GM21526 (cell line): ENCODE data around the gene GNPDA1.
"Not testable (repeated sequence)": the region's sequence is repeated elsewhere in the genome, so short reads cannot be mapped to it uniquely, and the experiment has no call there.

ENCODE experiments used
- ATAC-seq: cut with Tn5 transposase; IDR thresholded peaks from one replicate; pipeline ENCODE4 v1.9.1; 2021; ENCODE audit warnings: moderate library complexity; ENCODE audit not compliant: unreplicated experiment, low FRiP score

Gene GNPDA1

DNA sequence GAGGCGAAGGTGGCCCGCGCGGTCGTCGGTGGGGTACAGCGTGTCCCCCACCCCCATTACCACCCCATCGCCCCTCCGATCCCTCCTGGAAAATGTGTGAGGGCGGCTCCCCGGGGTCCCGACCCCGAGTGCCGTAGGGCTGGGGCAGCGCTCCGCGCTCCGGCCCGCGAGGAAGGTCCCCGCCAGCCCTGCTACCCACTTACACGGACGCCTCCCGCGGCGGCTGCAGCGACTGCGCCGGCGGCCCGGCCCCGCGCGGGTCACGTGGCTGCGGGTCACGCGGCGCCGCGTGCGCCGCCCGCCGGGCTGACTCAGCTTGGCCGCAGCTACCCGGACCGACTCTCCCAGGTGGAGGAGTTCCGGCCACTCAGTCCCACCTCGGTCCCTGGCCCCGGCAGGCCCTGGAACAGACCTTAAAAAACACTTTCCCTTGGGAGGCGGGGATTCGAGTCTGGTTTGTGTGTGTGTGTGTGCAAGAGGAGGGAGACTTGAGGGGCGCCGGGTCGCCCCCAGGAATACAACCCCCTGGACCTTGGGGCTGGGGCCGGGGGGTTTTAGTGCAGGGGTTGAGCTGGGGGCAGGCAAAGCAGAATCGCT, at the start of gene GNPDA1:
Gene GNPDA1 (minus strand): TSS at position 236 of the 597 bp plus-strand sequence. CDS start 992 bp downstream, outside the sequence.
- ATAC-seq = peak; percentile 74

DNA sequence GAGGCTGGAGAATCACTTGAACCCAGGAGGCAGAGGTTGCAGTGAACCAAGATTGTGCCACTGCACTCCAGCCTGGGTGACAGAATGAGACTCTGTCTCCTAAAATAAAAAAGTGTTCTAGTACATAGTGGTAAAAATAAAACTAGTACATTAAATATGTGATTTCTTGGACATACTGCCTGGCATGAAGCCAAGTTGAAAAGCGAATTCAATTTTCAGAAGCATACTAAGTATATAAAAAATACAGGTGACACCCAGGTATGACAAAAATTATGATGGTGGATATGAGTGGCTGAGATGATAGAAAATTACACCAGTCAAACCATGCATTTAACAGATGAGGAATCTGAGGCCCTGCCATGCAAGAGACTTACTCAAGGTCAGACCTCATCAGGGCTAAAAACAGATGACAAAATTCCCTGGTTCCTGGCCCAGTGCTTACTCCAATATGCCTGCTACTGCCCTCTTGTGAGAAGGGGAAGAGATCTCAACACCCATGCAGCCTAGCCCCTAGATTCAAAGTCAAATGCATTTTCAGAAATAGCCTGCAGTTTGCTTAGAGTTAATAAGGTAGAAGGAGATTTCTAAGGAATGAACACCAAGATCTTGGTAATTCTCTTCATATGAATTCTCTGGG, 46.6 kb upstream of the GNPDA1 start:
- ATAC-seq = no peak

DNA sequence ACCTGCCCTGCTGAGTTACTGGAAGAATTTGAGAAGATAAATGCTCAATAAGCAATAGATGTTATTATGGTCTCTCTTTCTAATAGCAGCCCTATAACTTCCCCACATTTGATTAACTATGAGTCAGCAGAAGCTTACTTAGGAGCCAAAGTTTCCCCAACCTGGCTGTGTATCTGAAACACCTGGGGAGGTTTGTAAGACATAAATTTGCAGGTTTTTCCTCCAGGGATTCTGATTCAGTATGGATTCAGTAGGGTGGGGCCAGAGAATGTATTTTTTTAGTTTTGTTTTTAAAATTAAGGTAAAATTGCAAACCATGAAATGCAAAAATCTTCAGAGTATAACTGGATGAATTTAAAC, 44.9 kb upstream of the GNPDA1 start:
- ATAC-seq = no peak

DNA sequence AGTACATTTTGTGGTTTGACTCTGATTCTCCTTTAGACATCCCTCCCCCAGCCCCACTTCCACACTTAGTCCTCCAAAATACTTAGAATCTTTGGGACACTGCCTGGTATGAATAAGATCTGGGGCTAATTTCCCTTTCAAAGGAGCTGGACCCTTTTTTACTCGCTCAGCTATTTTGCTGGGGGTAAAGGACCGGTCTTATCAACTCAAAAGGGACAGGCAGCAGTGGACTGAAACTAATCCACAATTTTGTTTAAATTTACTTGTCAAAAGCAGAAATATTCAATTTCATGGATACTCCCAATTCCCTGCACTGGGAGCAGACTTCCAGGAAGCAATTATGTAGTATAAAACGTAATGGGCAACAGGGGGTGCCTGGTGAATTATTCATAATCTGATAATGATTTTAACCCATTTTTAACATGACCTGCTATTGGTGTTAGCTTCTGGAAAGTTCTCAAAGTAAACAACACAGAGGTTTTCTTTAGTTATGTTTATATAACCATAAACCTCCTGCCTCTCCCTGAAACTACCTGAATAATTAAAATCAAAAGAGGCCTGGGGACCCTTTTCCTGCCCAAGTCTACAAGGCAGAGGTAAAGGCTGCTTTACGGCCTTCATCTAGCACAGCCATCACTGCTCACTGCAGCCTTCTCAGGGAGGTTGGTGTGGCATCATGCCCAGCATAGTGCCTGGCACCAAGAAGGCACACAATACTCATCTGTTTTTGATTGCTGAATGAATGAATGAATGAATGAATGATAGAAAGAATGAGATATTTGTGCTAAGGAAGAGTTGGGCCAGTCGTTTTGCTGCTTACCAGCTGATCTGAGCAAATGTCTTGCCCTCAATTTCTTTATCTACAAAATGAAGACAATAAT, 44.2 kb upstream of the GNPDA1 start:
- no peak for ATAC-seq

- no peak for ATAC-seq
Observed at GRCh38 chr5:142055301-142055700, 42.5 kb upstream of the GNPDA1 start.

DNA sequence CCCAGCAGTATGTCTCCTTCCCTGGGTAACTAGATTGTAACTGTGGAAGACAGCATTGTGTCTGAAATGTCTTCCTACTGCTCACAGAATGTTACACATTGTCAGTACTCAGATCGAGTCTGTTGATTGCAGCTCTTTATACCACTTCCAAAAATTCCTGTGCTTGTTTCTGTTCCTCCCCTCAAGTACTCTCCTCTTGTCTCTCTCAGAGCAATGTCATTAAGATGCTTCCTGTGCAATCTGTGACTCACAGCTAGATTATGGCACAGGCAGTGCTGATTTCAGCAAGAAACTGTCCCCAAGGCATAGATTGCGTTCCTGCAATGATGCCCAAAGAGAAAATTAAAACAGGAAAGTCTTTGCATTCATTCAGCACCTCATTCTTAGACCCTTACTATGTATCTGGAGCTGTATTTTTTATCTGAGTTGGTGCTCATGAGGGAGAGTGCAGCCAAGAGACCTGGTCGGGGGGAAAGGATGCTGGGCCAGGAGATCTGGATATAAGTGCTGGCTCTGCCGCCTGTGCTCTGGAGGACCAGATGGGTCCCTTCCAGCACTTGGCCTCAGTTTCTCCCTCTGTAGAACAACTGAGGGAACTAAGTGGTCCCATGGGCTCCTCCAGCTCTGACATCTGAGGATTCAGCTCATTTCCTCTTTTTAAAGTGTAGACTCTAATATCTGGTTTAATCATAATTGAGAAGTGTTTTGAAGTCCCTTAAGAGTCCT, 40.8 kb upstream of the GNPDA1 start:
- ATAC-seq = no peak

DNA sequence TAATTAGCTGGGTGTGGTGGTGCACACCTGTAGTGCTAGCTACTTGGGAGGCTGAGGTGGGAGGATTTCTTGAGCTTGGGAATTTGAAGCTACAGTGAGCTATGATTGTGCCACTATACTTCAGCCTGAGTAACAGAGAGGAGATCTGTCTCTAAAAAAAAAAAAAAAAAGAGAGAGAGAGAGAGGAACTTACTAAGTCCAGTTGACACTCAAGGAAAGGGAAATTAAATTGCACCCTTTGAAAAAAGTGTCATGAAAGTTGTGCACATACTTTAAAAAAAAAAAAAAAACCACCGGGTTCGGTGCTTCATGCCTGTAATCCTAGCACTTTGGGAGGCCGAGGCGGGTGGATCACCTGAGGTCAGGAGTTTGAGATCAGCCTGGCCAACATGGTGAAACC, 39.2 kb upstream of the GNPDA1 start:
- ATAC-seq = not testable (repeated sequence)

DNA sequence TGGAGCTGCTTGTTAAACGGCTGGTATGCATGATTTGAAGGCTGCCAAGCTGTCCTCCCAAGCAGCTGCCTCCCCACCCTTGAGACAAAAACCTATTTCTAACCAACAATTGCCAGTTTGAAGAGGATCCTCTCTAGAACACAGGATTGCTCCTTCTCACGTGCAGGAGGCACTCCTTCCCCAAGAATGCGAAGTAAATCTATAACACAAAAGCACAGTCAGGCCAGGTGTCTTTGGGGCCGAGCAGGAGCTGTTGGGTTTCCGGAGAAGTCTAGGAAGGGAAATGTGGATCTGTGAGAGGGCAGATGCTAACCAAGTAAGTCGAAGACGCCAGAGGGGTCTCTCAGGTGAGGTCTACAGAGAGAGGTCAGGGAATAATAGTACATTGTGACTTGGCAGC, 35.4 kb upstream of the GNPDA1 start:
- ATAC-seq = no peak

DNA sequence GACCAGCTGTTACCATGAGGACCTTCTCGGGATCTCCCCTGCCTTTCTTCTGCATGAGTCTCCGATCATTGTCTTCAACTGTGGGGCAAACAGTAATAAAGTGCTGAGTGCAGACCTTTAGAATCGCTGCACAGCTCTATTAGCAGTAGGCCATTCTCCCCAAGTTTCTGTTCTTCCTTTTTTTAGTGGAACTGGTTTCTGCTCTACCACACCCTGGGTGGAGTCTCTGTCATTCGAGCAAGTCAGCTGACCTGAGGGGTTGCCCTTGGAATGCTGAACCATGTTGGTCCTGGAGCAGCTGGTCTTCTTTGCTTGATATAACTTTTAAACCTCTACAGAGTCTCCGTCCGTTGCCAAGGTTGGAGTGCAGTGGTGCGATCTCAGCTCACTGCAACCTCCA, 33.4 kb upstream of the GNPDA1 start:
- ATAC-seq = no peak

DNA sequence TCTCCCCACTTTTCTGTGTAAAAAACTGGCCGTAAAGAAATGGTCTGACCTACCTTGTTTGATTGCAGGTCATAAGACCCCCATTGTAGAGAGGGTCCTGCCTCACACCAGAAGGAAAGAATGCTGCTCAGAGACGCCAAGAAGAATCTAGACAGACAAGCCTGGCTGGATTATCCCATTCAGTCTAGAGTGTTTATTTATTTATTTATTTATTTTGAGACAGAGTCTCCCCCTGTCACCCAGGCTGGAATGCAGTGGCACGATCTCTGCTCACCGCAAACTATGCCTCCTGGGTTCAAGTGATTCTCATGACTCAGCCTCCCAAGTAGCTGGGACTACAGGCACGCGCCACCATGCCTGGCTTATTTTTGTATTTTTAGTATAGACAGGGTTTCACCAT, 28.1 kb upstream of the GNPDA1 start:
- not testable (repeated sequence) for ATAC-seq

DNA sequence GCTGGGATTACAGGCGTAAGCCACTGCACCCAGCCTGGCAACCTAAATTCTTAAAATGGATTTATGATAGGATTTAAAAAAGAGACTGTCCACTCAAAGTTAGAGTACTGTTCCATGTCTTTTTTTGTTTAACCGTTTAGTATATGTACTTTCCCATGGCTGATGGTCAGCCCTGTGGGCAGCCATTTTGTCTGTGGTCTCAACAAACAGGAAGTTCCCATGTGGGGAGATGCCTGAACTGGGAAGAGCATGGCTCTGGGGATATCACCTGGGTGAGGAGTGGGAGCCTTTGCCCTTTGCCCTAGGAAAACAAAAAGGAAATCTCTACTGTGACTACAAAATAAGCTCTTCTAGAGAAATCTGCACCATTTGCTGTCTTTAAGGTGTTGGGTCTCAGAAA, 27.5 kb upstream of the GNPDA1 start:
- no peak for ATAC-seq

DNA sequence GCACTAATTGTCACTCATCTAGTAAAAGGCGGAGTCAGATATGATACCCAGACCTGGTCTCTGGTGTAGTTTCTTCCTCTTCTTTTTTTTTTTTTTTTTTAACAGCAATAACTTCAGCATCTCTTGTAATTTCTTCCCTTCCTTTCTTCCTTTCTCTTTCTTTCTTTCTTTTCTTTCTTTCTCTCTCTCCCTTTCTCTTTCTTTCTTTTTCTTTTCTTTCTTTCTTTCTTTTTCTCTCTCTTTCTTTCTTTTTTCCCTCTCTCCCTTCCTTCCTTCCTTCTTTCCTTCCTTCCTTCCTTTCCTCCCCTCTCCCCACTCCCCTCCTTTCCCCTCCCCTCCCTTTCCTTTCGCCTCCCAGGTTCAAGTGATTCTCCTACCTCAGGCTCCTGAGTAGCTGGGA, 25.9 kb upstream of the GNPDA1 start:
- ATAC-seq = no peak

- not testable (repeated sequence) for ATAC-seq
Observed at GRCh38 chr5:142037599-142037998, 24.8 kb upstream of the GNPDA1 start.

GRCh38 chr5:142036918-142037317, 24.1 kb upstream of the GNPDA1 start:
- ATAC-seq = no peak

DNA sequence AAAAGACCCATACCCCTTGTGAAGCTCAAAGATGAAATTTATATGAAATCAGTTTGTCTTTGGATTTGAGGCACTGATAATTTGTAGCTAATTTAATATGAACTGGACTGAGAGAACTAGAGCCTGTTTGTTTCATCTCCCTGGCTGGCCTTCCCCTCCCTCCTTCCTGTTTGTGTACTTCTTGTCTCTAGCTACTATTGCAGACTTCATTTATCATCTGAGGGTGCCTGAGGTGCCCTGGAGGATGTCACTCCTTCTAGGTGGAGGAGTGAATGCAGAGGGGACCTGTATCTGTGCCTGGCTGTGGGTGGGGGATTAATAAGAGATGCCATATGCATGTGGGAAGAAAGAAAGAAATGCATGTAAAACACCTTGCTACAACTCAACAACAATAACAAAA, 22.2 kb upstream of the GNPDA1 start:
- ATAC-seq = no peak

DNA sequence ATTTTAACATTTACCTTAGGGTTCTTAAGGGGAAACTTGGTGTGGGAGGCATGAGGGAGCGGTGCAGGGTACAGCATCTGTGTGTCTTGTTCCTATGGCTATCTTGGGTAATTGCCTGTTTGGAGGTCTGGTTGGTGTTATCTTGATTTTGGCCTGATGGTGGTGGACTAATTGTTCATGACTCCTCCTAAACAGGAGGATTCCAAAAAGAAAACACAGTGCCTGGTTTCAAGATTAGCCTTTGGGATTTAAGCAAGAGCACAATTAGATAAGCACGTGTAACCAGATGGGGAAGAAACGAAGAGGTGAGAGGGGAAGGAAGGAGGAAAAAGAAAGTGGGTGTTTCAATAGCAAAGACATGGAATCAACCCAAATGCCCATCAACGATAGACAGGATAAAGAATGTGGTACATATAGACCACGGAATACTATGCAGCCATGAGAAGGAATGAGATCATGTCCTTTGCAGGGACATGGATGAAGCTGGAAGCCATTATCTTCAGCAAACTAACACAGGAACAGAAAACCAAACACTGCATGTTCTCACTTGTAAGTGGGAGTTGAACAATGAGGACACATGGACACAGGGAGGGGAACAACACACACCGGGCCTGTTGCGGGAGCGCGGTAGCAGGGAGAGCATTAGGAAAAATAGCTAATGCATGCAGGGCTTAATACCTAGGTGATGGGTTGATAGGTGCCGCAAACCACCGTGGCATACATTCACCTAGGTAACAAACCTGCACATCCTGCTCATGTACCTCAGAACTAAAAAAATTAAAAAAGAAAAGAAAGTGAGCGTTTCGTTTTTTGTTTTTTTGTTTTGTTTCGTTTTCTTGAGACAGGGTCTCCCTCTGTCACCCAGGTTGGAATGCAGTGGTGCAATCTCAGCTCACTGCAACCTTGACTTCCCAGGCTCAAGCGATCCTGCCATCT, 21.1 kb upstream of the GNPDA1 start:
- not testable (repeated sequence) for ATAC-seq

DNA sequence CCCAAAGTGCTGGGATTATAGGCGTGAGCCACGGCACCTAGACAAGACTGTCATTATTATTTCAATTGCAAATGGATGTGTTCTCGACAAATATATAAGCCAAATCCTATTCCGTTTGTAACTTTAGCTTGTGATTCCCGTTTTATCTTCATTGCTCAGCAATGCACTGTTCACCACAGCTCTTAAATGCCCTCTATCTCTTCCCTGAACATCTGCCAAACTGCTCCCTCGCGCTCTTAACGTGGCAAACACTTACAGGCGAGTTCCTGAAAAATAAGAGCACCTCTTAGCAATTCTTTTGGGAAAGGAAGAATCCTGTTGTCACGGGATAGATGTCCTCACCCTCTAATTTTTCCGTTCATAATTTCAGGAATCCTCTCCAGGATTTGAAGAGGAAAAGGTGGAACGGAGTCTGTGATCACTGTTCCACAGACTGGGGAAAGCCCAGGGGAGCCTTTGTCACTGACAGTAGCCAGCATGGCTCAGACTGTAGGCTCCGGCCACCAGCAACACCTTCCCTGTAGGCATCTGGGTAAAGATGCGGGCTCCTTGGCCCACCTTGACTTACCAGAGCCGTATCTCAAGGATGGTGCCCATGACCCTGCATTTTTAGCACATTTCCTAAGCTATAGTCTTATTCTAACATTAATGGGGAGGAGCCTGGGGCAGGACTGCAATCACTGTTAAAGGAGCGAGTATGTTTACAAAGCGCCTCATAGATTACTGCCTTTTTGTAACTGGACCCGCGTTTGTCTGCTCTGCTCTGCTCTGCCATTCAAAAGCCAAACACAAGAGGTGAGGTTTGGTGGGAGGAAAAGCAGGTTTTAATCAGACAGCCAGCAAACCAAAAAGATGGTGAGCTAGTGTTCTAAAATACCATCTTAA, 20.2 kb upstream of the GNPDA1 start:
- ATAC-seq = no peak

DNA sequence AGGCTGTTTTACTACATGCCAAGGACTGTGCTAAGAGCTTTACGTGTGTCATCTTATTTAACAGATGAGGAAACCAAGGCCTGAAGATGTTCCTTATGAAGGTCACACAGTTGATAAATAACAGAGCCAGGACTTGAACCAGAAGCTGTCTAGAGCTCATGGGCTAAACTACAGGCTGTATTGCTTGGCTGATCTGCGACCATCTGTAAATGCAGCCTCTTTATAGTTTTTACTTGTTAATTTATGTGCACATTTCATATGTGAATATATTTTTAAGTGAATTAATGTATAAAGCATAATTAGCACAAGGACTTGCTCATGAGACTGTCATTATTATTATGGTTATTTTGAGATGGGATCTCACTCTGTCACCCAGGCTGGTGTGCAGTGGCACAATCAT, 19.3 kb upstream of the GNPDA1 start:
- no peak for ATAC-seq

- no peak for ATAC-seq
Observed at GRCh38 chr5:142025637-142026036, 12.8 kb upstream of the GNPDA1 start.
